ENCODE results near the gene SQSTM1. TPM values are rescaled to one million over a fixed set of nuclear protein-coding genes. Genes with fewer than 3 reads are reported as not detected.

The SQSTM1 gene
- polyA plus RNA-seq, 2 donors = 94.8 to 111 TPM

DNA sequence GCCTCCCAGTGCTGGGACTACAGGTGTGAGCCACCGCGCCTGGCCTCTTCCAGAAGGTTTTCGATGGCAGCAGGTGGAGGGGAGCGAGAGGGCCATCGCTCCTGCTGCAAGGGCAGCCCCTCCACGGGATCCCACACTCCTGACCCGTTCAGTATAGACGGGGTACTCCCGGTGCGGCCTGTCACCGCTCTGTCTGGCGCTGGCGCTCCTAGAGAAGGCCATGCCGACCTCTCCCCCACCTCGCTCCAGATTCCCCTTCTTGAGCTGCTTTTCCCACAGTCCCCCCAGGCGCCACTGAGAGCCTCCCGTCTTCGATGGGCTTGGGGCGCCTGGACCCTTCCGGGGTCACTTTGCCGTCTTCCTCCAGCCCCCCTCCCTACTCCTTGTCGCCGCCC is 4.3 kb upstream of the SQSTM1 start:
- Histone ChIP-seq H3K4me3 (ENCODE audit: low read depth in 1 of 2, low read length in 2 of 2) (peak overlapping the region; percentile 35 to 48), H3K27ac (ENCODE audit: low read depth in 2 of 2, low read length in 1 of 2) (peak overlapping the region in 1 of 2 donors; percentile 14), H3K27me3 (ENCODE audit: control insufficient read depth in 1 of 2, insufficient read depth in 2 of 2, low read length in 2 of 2) (no peaks in the 10 kb centered on the region), H3K4me1 (ENCODE audit: control insufficient read depth in 2 of 2, insufficient read depth in 2 of 2, low read length in 1 of 2) (peaks cover 9 to 22% of the 10 kb centered on the region in 2 donors), H3K36me3 (ENCODE audit: control insufficient read depth in 2 of 2, insufficient read depth in 2 of 2, low read length in 1 of 2) (peaks cover 0 to 3% of the 10 kb centered on the region in 2 donors), H3K9me3 (ENCODE audit: control insufficient read depth in 2 of 2, insufficient read depth in 1 of 2, low read depth in 1 of 2, low read length in 1 of 2) (no peaks in the 10 kb centered on the region)
- 60 to 69% methylated on average over 23 of the region's 23 CpGs for WGBS, 2 donors

DNA sequence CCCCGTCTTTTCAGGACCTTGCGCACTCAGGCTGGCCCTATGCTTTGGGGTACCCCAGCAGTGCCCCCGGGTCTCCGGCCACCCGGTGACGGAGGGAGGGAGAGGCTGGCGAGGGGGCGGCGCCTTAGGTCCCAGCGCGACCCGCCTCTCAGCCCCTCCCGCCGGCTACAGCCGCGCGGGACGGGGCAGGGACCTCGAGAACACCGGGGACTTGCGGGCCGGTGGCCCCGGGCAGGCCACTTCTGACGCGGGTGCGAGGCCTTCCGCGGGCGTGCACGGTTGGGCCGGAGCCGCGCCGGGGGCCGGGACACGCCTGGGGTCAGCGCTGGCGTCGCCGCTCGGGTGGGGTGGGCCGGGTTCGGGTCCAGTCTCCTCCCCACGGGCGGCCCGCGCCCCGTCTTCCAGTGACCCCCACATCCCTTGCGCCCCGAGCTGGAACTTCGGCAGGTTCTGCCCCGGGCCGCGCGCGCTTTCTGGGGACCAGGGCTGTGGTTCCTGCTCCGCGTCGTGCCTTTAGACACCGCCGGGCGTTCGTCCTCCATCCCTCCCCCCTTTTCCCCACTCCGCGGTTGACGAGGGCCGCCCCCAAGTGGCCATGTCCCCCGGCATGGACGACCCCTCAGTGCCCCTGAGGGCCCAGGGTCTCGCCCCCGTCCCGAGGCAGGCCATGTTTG is 3.8 kb upstream of the SQSTM1 start:
- H3K27ac ChIP-seq (ENCODE audit: low read depth in 2 of 2, low read length in 1 of 2) = peak overlapping the region in 1 of 2 donors; percentile 28
- WGBS, 2 donors = 2 to 3% methylated on average over 47 to 72 of the region's 72 CpGs

DNA sequence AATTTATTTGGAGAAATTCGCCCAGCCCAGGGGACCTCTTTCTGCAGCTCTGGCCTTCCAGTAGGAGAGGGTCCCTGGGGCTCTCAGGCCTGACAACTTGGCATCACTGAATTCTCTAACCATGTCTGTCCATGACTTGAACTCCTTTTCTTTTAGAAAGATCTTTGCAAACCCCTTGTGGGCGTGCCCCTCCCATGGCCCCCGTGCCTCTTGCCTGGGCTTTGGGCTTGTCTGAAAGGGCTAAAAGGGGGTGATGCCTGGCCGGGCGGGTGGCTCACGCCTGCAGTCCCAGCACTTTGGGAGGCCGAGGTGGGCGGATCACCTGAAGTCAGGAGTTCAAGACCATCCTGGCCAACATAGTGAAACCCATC is 3.2 kb upstream of the SQSTM1 start:
- 77 to 78% methylated on average over 8 of the region's 8 CpGs for WGBS, 2 donors
- no peaks in the 10 kb centered on the region for H3K9me3 ChIP-seq (ENCODE audit: control insufficient read depth in 2 of 2, insufficient read depth in 1 of 2, low read depth in 1 of 2, low read length in 1 of 2)
- peak overlapping the region; percentile 35 to 48 for H3K4me3 ChIP-seq (ENCODE audit: low read depth in 1 of 2, low read length in 2 of 2)
- H3K36me3 ChIP-seq (ENCODE audit: control insufficient read depth in 2 of 2, insufficient read depth in 2 of 2, low read length in 1 of 2) = peaks cover 0 to 1% of the 10 kb centered on the region in 2 donors
- H3K27me3 ChIP-seq (ENCODE audit: control insufficient read depth in 1 of 2, insufficient read depth in 2 of 2, low read length in 2 of 2) = no peaks in the 10 kb centered on the region
- H3K27ac ChIP-seq (ENCODE audit: low read depth in 2 of 2, low read length in 1 of 2) = peak overlapping the region in 1 of 2 donors; percentile 28
- peaks cover 10 to 25% of the 10 kb centered on the region in 2 donors for H3K4me1 ChIP-seq (ENCODE audit: control insufficient read depth in 2 of 2, insufficient read depth in 2 of 2, low read length in 1 of 2)

More for the DNA sequence above, 3.8 kb upstream of the SQSTM1 start:
- H3K4me1 ChIP-seq (ENCODE audit: control insufficient read depth in 2 of 2, insufficient read depth in 2 of 2, low read length in 1 of 2) = peaks cover 9 to 22% of the 10 kb centered on the region in 2 donors
- no peaks in the 10 kb centered on the region for H3K27me3 ChIP-seq (ENCODE audit: control insufficient read depth in 1 of 2, insufficient read depth in 2 of 2, low read length in 2 of 2)
- H3K36me3 ChIP-seq (ENCODE audit: control insufficient read depth in 2 of 2, insufficient read depth in 2 of 2, low read length in 1 of 2) = peaks cover 0 to 3% of the 10 kb centered on the region in 2 donors
- peak overlapping the region; percentile 35 to 48 for H3K4me3 ChIP-seq (ENCODE audit: low read depth in 1 of 2, low read length in 2 of 2)
- no peaks in the 10 kb centered on the region for H3K9me3 ChIP-seq (ENCODE audit: control insufficient read depth in 2 of 2, insufficient read depth in 1 of 2, low read depth in 1 of 2, low read length in 1 of 2)

DNA sequence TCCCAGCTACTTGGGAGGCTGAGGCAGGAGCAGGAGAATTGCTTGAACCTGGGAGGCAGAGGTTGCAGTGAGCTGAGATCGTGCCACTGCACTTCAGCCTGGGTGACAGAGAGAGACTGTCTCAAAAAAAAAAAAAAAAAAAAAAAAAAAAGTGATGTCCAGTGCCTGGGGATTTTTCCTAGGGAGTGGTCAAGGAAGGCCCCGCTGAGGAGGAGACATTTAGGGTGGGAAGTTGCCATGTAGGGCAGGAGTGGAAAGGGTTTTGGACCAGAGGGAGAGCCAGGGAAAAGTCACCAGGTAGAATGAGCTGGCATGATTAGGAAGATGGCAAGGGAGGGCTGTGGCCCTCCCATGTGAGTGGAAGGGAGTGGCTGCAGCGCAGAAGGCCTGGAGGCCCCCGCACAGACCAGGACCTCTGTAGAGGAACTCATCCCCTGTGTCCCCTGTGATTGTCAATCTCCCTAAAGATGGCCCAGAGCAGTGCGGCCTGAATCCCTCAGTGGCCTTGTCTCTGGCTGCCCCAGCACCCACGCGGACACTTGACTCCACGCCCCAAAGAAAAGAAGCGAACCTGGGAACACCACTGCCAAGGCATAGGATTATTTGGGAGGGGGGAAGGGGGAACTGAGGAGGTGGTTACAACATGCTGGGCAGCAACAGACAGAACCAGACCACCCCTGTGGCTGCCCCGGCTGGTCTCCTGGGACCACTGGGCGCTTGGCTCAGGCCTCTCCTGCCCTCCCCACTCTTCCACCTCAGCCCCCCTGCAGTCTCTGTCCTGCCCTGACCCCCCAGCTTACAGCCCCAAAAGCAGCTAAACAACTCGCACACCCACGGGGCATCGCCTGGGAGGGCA is 2.6 kb upstream of the SQSTM1 start:
- Histone ChIP-seq H3K9me3 (ENCODE audit: control insufficient read depth in 2 of 2, insufficient read depth in 1 of 2, low read depth in 1 of 2, low read length in 1 of 2) (no peaks in the 10 kb centered on the region), H3K36me3 (ENCODE audit: control insufficient read depth in 2 of 2, insufficient read depth in 2 of 2, low read length in 1 of 2) (no peaks in the 10 kb centered on the region), H3K27ac (ENCODE audit: low read depth in 2 of 2, low read length in 1 of 2) (peak overlapping the region; percentile 99), H3K27me3 (ENCODE audit: control insufficient read depth in 1 of 2, insufficient read depth in 2 of 2, low read length in 2 of 2) (no peaks in the 10 kb centered on the region), H3K4me1 (ENCODE audit: control insufficient read depth in 2 of 2, insufficient read depth in 2 of 2, low read length in 1 of 2) (peaks cover 15 to 29% of the 10 kb centered on the region in 2 donors), H3K4me3 (ENCODE audit: low read depth in 1 of 2, low read length in 2 of 2) (peak overlapping the region; percentile 27 to 44)
- 45 to 52% methylated on average over 14 of the region's 14 CpGs for WGBS, 2 donors

GRCh38 chr5:179818746-179819295 is 1.9 kb upstream of the SQSTM1 start:
- Histone ChIP-seq H3K4me3 (ENCODE audit: low read depth in 1 of 2, low read length in 2 of 2) (peak overlapping the region; percentile 27 to 95), H3K9me3 (ENCODE audit: control insufficient read depth in 2 of 2, insufficient read depth in 1 of 2, low read depth in 1 of 2, low read length in 1 of 2) (no peaks in the 10 kb centered on the region), H3K4me1 (ENCODE audit: control insufficient read depth in 2 of 2, insufficient read depth in 2 of 2, low read length in 1 of 2) (peaks cover 15 to 33% of the 10 kb centered on the region in 2 donors)

DNA sequence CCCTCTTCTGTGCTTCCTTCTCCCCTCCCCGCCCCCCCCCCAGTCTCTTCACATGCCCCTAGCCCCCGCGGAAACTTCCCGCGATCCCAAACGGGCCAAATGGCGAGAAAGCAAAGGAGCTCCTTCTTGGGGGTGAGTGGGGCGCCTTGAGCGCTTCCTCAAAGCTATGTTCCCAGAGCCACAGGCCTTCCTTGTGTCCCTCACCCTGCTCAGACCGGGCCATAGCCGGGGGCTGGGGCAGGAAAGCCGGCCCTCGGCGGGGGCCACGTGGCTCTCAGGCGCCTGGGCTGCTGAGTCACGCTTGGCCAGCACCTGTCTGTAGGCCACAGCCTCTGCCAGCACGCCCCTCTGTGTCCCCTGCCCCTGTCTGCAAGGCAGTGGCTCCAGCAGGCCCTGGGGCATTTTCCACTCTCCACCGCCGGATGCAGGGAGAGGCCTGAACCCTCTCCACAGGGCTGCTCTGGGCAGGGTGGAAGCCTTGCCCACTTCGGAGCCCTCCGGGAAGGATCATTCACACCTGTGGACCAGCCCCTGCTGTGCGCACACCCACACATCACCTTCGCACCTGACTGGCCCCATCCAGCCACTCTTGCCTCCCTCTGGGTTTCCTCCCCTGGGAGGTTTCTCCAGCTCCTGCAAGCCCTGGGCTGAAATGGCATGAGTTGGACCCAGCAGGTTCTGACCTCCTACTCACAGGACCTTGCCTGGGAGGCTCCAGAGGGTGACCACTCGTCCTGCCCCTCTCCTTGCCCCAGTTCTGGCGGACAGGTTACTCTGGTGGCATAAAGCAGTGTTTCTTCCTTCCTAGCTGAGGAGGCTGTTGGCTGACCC is 1.2 kb upstream of the SQSTM1 start:
- H3K4me1 ChIP-seq (ENCODE audit: control insufficient read depth in 2 of 2, insufficient read depth in 2 of 2, low read length in 1 of 2) = peaks cover 15 to 39% of the 10 kb centered on the region in 2 donors
- H3K9me3 ChIP-seq (ENCODE audit: control insufficient read depth in 2 of 2, insufficient read depth in 1 of 2, low read depth in 1 of 2, low read length in 1 of 2) = no peaks in the 10 kb centered on the region
- peak overlapping the region; percentile 99 for H3K27ac ChIP-seq (ENCODE audit: low read depth in 2 of 2, low read length in 1 of 2)
- H3K27me3 ChIP-seq (ENCODE audit: control insufficient read depth in 1 of 2, insufficient read depth in 2 of 2, low read length in 2 of 2) = no peaks in the 10 kb centered on the region
- peak overlapping the region; percentile 84 to 95 for H3K4me3 ChIP-seq (ENCODE audit: low read depth in 1 of 2, low read length in 2 of 2)
- H3K36me3 ChIP-seq (ENCODE audit: control insufficient read depth in 2 of 2, insufficient read depth in 2 of 2, low read length in 1 of 2) = peaks cover 5 to 12% of the 10 kb centered on the region in 2 donors
- 15 to 23% methylated on average over 26 of the region's 26 CpGs for WGBS, 2 donors

More at GRCh38 chr5:179818746-179819295, 1.9 kb upstream of the SQSTM1 start:
- Histone ChIP-seq H3K36me3 (ENCODE audit: control insufficient read depth in 2 of 2, insufficient read depth in 2 of 2, low read length in 1 of 2) (peaks cover 0 to 5% of the 10 kb centered on the region in 2 donors), H3K27me3 (ENCODE audit: control insufficient read depth in 1 of 2, insufficient read depth in 2 of 2, low read length in 2 of 2) (no peaks in the 10 kb centered on the region), H3K27ac (ENCODE audit: low read depth in 2 of 2, low read length in 1 of 2) (peak overlapping the region; percentile 99)
- 2 to 3% methylated on average over 27 to 35 of the region's 35 CpGs for WGBS, 2 donors

GRCh38 chr5:179820127-179820482 is 600 bp upstream of the SQSTM1 start:
- WGBS, 2 donors = 23 to 36% methylated on average over 12 of the region's 12 CpGs

DNA sequence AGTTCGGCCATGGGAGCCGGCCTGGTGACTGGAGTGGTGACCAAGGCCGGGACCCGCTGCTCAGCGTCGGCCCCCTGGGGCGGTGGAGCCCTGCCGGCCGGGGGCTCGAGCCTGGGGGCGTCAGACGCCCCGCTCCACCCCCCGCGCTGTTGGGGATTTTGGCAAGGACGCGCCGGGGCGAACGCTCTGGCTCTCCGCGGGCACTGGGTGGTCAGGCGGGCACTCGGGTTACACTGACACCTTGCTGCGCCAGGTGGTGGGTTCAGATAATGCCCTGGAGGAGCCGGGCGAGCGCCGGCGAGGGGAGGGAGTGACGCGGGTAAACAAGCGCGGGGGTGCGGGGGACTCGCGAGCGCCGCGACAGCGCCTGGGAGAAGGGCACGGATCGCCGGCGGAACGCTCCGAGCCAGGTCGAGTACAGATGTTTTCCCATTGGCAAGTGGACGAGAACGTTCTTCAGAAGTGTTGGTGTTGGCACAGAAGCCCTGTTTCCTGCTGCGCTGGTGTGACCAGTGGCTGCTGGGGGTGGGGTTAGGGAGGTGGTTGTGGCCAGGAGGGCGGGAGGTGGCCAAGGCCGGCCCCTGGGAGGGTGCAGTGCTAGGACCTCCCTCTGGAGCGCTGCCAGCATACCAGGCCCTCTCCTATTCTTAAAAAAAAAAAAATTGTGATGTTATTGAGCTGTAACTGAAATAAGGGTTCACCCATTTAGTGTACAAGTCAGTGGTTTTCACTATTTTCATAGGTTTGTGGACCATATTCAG is 773 bp downstream of the SQSTM1 start:
- Histone ChIP-seq H3K4me1 (ENCODE audit: control insufficient read depth in 2 of 2, insufficient read depth in 2 of 2, low read length in 1 of 2) (peaks cover 15 to 39% of the 10 kb centered on the region in 2 donors), H3K9me3 (ENCODE audit: control insufficient read depth in 2 of 2, insufficient read depth in 1 of 2, low read depth in 1 of 2, low read length in 1 of 2) (no peaks in the 10 kb centered on the region), H3K36me3 (ENCODE audit: control insufficient read depth in 2 of 2, insufficient read depth in 2 of 2, low read length in 1 of 2) (peaks cover 11 to 27% of the 10 kb centered on the region in 2 donors), H3K27ac (ENCODE audit: low read depth in 2 of 2, low read length in 1 of 2) (peak overlapping the region; percentile 99), H3K4me3 (ENCODE audit: low read depth in 1 of 2, low read length in 2 of 2) (peak overlapping the region; percentile 84 to 95), H3K27me3 (ENCODE audit: control insufficient read depth in 1 of 2, insufficient read depth in 2 of 2, low read length in 2 of 2) (no peaks in the 10 kb centered on the region)
- WGBS, 2 donors = 0% methylated on average over 53 to 54 of the region's 54 CpGs

More at GRCh38 chr5:179820127-179820482, 600 bp upstream of the SQSTM1 start:
- Histone ChIP-seq H3K27me3 (ENCODE audit: control insufficient read depth in 1 of 2, insufficient read depth in 2 of 2, low read length in 2 of 2) (no peaks in the 10 kb centered on the region), H3K36me3 (ENCODE audit: control insufficient read depth in 2 of 2, insufficient read depth in 2 of 2, low read length in 1 of 2) (peaks cover 5 to 18% of the 10 kb centered on the region in 2 donors), H3K4me3 (ENCODE audit: low read depth in 1 of 2, low read length in 2 of 2) (peak overlapping the region; percentile 84 to 95), H3K27ac (ENCODE audit: low read depth in 2 of 2, low read length in 1 of 2) (peak overlapping the region; percentile 99), H3K9me3 (ENCODE audit: control insufficient read depth in 2 of 2, insufficient read depth in 1 of 2, low read depth in 1 of 2, low read length in 1 of 2) (no peaks in the 10 kb centered on the region), H3K4me1 (ENCODE audit: control insufficient read depth in 2 of 2, insufficient read depth in 2 of 2, low read length in 1 of 2) (peaks cover 15 to 39% of the 10 kb centered on the region in 2 donors)
